Osteoblast (primary cell): ENCODE results near the gene ADAMTS16. TPM values are rescaled to one million over a fixed set of nuclear protein-coding genes. Genes with fewer than 3 reads are reported as not detected.

Experiments
- DNase-seq: peaks from one replicate; pipeline ENCODE4 v3.0.0; 2011; ENCODE audit warnings: low spot score, mixed read lengths; ENCODE audit not compliant: insufficient read length; ENCODE audit errors: missing footprints
- H2AFZ ChIP-seq: 2 replicates; pipeline ENCODE4 v1.6.0; 2011; ENCODE audit warnings: mild to moderate bottlenecking, low read length
- H3K27ac ChIP-seq: 2 replicates; pipeline ENCODE4 v1.5.1; 2011; ENCODE audit warnings: mild to moderate bottlenecking, low read depth, low read length, moderate library complexity
- H3K27me3 ChIP-seq: 2 replicates; pipeline ENCODE4 v1.6.0; 2012; ENCODE audit warnings: mild to moderate bottlenecking, control low read depth, inconsistent platforms, low read length, moderate library complexity; ENCODE audit not compliant: insufficient read depth
- H3K36me3 ChIP-seq: 2 replicates; pipeline ENCODE4 v1.5.1; 2011; ENCODE audit warnings: mild to moderate bottlenecking, low read length, control low read depth, moderate library complexity; ENCODE audit not compliant: insufficient read depth
- H3K4me1 ChIP-seq: 2 replicates; pipeline ENCODE4 v1.5.1; 2011; ENCODE audit warnings: mild to moderate bottlenecking, low read length, control low read depth, moderate library complexity; ENCODE audit not compliant: insufficient read depth
- H3K4me2 ChIP-seq: 2 replicates; pipeline ENCODE4 v1.6.0; 2011; ENCODE audit warnings: mild to moderate bottlenecking, low read length; ENCODE audit not compliant: insufficient read depth
- H3K4me3 ChIP-seq: fragments of 200-600 bp; sonication (generic); 3 replicates; pipeline ENCODE4 v1.5.1; 2012; ENCODE audit warnings: mild to moderate bottlenecking, low read length, inconsistent platforms; ENCODE audit not compliant: insufficient read depth
- H3K79me2 ChIP-seq: 2 replicates; pipeline ENCODE4 v1.6.0; 2012; ENCODE audit warnings: mild to moderate bottlenecking, low read length, control low read depth, inconsistent platforms; ENCODE audit not compliant: insufficient read depth
- H3K9me3 ChIP-seq: 2 replicates; pipeline ENCODE4 v1.5.1; 2011; ENCODE audit warnings: low read depth, low read length, control low read depth
- H4K20me1 ChIP-seq: 2 replicates; pipeline ENCODE4 v1.6.0; 2012; ENCODE audit warnings: mild to moderate bottlenecking, low read length, control low read depth; ENCODE audit not compliant: insufficient read depth
- CTCF ChIP-seq: IDR thresholded peaks from 2 replicates; pipeline ENCODE4 v1.5.1; 2011; ENCODE audit warnings: mild to moderate bottlenecking, low read depth, low read length, moderate library complexity; ENCODE audit errors: extremely low read depth
- total RNA-seq: library from RNA; depleted of rRNA; stranded (reverse); fragments of >200 nt; gene quantifications from 2 replicates; pipeline ENCODE4 v1.2.3, GENCODE V29; 2012

ADAMTS16 gene
- total RNA-seq, 1 donor: 1.4 TPM

GRCh38 chr5:5128766-5129165 lies 11.4 kb upstream of the ADAMTS16 start:
- H3K4me2 ChIP-seq: no peak overlapping the region
- TF ChIP-seq CTCF: no peak
- peaks cover 7% of the 10 kb centered on the region for H3K4me1 ChIP-seq
- no peaks in the 10 kb centered on the region for H4K20me1 ChIP-seq
- H3K4me3 ChIP-seq: no peak overlapping the region
- H3K27me3 ChIP-seq: no peaks in the 10 kb centered on the region
- H3K9me3 ChIP-seq: no peaks in the 10 kb centered on the region
- no peak overlapping the region for H3K27ac ChIP-seq
- H3K79me2 ChIP-seq: no peaks in the 10 kb centered on the region
- DNase-seq: no peak
- H2AFZ ChIP-seq: no peak overlapping the region
- no peaks in the 10 kb centered on the region for H3K36me3 ChIP-seq

- no peaks in the 10 kb centered on the region for H3K27me3 ChIP-seq
- H3K4me3 ChIP-seq: no peak overlapping the region
These were observed 7.9 kb upstream of the ADAMTS16 start for GRCh38 chr5:5132234-5132633.

GRCh38 chr5:5132693-5133295 lies 7.3 kb upstream of the ADAMTS16 start:
- no peak overlapping the region for H3K4me2 ChIP-seq
- no peaks in the 10 kb centered on the region for H3K9me3 ChIP-seq
- H4K20me1 ChIP-seq: no peaks in the 10 kb centered on the region
- no peak overlapping the region for H3K4me3 ChIP-seq
- H3K79me2 ChIP-seq: no peaks in the 10 kb centered on the region
- H3K27ac ChIP-seq: no peak overlapping the region
- H3K4me1 ChIP-seq: peaks cover 3% of the 10 kb centered on the region
- no peaks in the 10 kb centered on the region for H3K27me3 ChIP-seq
- H2AFZ ChIP-seq: no peak overlapping the region
- no peaks in the 10 kb centered on the region for H3K36me3 ChIP-seq
- TF ChIP-seq CTCF: no peak
- peak; percentile 51 for DNase-seq

More at GRCh38 chr5:5132234-5132633, 7.9 kb upstream of the ADAMTS16 start:
- H3K79me2 ChIP-seq: no peaks in the 10 kb centered on the region
- no peak for DNase-seq
- H3K27ac ChIP-seq: no peak overlapping the region
- peaks cover 3% of the 10 kb centered on the region for H3K4me1 ChIP-seq
- H4K20me1 ChIP-seq: no peaks in the 10 kb centered on the region
- H3K9me3 ChIP-seq: no peaks in the 10 kb centered on the region
- no peaks in the 10 kb centered on the region for H3K36me3 ChIP-seq
- TF ChIP-seq CTCF: no peak
- H3K4me2 ChIP-seq: no peak overlapping the region
- H2AFZ ChIP-seq: no peak overlapping the region

- Histone ChIP-seq H3K4me1 (peaks cover 3% of the 10 kb centered on the region), H3K36me3 (no peaks in the 10 kb centered on the region), H4K20me1 (no peaks in the 10 kb centered on the region), H3K9me3 (no peaks in the 10 kb centered on the region), H3K27me3 (peaks cover 2% of the 10 kb centered on the region), H3K79me2 (no peaks in the 10 kb centered on the region), H3K27ac (no peak overlapping the region), H2AFZ (no peak overlapping the region), H3K4me2 (no peak overlapping the region), H3K4me3 (no peak overlapping the region)
- DNase-seq: no peak
- no peak for TF ChIP-seq CTCF
These were observed 6.0 kb upstream of the ADAMTS16 start for GRCh38 chr5:5134107-5134506.
